Epithelial cell of umbilical artery (primary cell): ENCODE data around the gene GUCA2B. TPM values are rescaled to one million over a fixed set of nuclear protein-coding genes. Genes with fewer than 3 reads are reported as not detected.

ENCODE experiments used
- total RNA-seq: library from RNA; depleted of rRNA; stranded (reverse); fragments of >200 nt; gene quantifications from 2 replicates; pipeline ENCODE4 v1.2.3, GENCODE V29; 2014

GUCA2B gene
- not detected in 2 replicates for total RNA-seq

DNA sequence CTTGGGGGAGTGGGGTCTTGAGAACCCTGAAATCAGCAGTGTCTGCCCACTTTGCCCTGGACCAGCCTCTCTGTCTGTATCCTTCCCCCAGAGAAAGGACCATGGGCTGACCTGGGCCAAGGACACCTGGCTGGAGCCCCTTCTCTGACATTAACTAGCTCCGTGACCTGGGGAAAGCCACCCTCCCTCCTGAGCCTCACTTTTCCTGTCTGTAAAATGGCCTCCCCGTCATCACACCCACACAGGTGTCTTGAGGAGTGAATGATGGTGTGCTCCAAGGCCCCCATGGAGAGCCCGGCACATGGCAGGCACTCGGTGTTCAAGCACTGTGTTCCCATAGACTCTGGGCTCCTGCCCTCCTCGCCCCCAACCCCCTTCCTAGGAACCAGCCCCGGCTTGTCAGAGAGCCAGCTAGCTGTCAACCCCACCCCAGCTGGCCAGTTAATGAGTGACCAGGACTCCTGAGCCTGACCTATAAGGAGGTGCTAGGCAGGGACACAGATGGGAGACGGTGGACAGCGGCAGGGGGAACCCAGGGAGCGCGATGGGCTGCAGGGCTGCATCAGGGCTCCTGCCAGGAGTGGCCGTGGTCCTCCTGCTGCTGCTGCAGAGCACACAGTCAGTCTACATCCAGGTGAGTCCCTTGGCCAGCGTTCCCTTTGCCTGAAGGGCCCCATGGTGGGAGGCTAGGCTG is at the start of gene GUCA2B:
Gene GUCA2B (plus strand): TSS at position 504 of the 694 bp plus-strand sequence. CDS start 41 bp downstream, at position 545.

GRCh38 chr1:42164551-42165420 is 11.6 kb downstream of the GUCA2B start, which contains the start of gene GUCA2A:
Gene GUCA2A (minus strand): TSS chr1:42164745. CDS start chr1:42164712, 33 bp downstream.

Other genes with a start within 250 kb of the GUCA2B start
- 0.61 and 1.6 TPM in 2 replicates for gene HIVEP3, start 234.5 kb upstream of the GUCA2B start, total RNA-seq
- gene GUCA2A, start 11.3 kb downstream of the GUCA2B start, total RNA-seq = not detected in 2 replicates
- 15.0 and 16.6 TPM in 2 replicates for gene FOXJ3, start 181.8 kb downstream of the GUCA2B start, total RNA-seq
- under 0.01 TPM in 2 replicates for gene RIMKLA, start 227.4 kb downstream of the GUCA2B start, total RNA-seq